Rectal smooth muscle tissue (tissue), 1 donor: Measurements from ENCODE around the gene ACTR3C.
"Not testable (repeated sequence)": the region's sequence is repeated elsewhere in the genome, so short reads cannot be mapped to it uniquely, and the experiment has no call there.

Experiments used
- H3K27ac ChIP-seq: one replicate; pipeline ENCODE4 v1.7.0; 2013; ENCODE audit warnings: low read depth, low read length, inconsistent platforms
- H3K27me3 ChIP-seq: one replicate; pipeline ENCODE4 v1.7.0; 2013; ENCODE audit warnings: low read length; ENCODE audit not compliant: control insufficient read depth, insufficient read depth
- H3K36me3 ChIP-seq: one replicate; pipeline ENCODE4 v1.7.0; 2013; ENCODE audit warnings: low read length; ENCODE audit not compliant: control insufficient read depth, insufficient read depth
- H3K4me1 ChIP-seq: one replicate; pipeline ENCODE4 v1.7.0; 2013; ENCODE audit warnings: low read length; ENCODE audit not compliant: control insufficient read depth, insufficient read depth
- H3K4me3 ChIP-seq: one replicate; pipeline ENCODE4 v1.7.0; 2013; ENCODE audit warnings: low read length
- H3K9ac ChIP-seq: one replicate; pipeline ENCODE4 v1.7.0; 2013; ENCODE audit warnings: low read length

The ACTR3C gene

DNA sequence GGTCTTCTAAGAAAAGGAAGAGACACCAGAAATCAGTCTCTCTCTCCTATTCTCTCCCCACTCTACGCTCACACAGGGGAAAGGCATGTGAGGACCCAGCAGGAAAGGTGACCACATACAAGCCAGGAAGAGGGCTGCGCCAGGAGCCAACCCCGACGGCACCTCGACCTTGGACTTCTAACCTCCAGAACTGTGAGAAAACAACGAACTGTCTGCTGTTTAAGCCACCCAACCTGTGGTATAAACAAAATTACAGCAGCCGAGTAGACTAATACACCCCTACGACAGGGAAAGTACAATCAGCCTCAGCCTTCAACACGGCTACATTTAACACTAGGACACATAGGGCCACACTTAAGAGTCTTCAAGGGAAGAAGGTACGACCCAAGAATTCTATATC lies 26.5 kb downstream of the ACTR3C start:
- not testable (repeated sequence) for H3K27ac ChIP-seq, H3K27me3 ChIP-seq, H3K9ac ChIP-seq, H3K4me1 ChIP-seq, H3K4me3 ChIP-seq, H3K36me3 ChIP-seq

DNA sequence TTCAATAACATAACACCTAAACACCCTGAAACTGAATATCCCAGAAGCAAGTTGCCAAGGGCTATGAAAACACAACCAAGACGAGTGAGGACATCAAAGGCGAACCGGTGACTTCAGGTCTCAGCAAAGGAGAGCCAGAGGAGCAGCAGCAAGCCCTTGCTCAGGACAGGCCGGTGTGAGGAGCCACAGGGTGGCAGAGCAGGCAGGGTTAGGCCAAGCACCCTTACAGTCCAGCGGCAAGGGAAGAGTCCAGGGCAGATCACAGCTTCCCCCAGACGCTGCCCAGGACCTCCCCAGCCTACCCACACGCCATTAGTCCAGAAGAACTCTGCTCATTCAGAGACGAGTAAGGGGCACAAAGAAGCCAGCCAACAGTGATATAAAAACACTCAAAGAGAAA lies 27.7 kb downstream of the ACTR3C start:
- H3K36me3 ChIP-seq, H3K9ac ChIP-seq, H3K4me3 ChIP-seq, H3K4me1 ChIP-seq, H3K27ac ChIP-seq, H3K27me3 ChIP-seq: not testable (repeated sequence)

DNA sequence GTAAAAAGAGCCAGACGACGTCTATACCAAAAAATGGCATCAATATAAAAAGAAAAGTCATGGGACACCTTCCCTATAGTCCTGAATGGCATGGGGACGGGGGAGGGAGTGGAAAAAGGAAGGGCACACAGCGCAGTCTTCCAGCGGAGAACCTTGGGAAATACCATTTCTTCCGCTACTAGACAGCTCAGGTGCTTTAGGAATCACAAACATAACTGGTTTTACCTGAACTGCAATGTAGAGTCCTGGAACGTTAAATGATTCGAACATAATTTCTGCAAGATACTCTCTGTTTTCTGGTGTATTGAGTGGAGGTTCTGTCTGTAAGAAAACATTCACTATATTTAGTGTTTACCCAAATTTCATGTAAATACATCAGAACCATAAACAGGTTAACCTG lies 28.3 kb downstream of the ACTR3C start:
- H3K9ac ChIP-seq, H3K36me3 ChIP-seq, H3K27ac ChIP-seq, H3K27me3 ChIP-seq, H3K4me1 ChIP-seq, H3K4me3 ChIP-seq: not testable (repeated sequence)

DNA sequence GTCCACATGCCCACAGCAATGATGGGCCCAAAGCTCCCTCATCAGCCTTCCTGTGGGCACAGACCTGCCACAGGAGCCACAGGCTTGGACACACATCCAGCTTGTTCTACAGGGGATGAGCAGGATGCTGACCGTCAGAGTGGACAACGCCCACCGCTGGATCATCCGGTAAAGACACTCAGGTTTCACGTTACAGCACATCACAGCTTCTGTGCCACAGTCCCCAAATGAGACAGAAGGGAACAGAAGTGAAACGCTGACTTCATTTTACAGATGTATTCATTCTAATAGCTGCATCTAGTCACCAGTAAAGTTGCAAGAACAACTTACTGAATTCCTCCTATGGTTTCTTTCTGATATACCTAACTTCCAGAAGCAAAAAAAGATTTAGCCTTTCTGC lies 33.0 kb downstream of the ACTR3C start:
- not testable (repeated sequence) for H3K4me1 ChIP-seq, H3K27ac ChIP-seq, H3K9ac ChIP-seq, H3K36me3 ChIP-seq, H3K27me3 ChIP-seq, H3K4me3 ChIP-seq

DNA sequence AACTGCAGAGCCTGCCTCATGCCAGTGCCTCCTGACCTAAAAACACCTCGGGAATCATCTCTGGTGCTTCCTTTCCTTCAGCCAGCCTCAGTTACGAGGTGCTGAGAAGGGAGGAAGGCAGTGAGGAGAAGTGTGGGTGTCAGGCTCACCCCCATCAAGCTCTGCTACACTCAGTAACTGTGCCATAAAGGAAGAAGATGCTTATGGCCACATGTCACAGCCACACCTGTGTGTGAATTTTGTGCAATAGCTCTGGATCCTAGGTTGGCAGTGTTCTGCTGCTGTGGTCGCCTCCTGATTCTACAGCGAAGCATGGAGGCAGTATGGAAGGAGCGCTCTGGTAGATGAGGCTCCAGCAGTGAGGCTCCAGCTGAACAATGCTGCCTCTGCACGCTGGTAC lies 34.5 kb downstream of the ACTR3C start:
- not testable (repeated sequence) for H3K4me3 ChIP-seq, H3K27ac ChIP-seq, H3K36me3 ChIP-seq, H3K27me3 ChIP-seq, H3K4me1 ChIP-seq, H3K9ac ChIP-seq

DNA sequence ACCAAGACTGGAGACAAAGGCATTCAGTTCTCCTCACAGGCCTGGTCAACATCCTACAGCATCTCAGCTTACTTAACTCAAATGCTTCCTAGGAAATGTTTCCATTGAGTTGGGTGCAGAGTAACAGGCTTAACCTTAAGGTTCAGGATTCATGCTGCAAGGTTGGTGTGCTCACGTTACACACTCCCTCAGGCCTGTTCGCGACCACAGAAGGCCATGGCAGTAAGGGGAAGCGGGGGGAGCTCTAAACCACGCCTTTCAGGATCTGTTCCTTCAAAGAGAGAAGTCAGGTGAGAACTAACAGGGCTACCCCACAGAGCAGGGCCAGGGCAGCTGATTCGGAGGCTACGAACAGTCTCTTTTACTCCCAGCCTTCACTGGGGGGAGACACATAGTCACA lies 35.5 kb downstream of the ACTR3C start:
- not testable (repeated sequence) for H3K4me1 ChIP-seq, H3K36me3 ChIP-seq, H3K27me3 ChIP-seq, H3K9ac ChIP-seq, H3K4me3 ChIP-seq, H3K27ac ChIP-seq

DNA sequence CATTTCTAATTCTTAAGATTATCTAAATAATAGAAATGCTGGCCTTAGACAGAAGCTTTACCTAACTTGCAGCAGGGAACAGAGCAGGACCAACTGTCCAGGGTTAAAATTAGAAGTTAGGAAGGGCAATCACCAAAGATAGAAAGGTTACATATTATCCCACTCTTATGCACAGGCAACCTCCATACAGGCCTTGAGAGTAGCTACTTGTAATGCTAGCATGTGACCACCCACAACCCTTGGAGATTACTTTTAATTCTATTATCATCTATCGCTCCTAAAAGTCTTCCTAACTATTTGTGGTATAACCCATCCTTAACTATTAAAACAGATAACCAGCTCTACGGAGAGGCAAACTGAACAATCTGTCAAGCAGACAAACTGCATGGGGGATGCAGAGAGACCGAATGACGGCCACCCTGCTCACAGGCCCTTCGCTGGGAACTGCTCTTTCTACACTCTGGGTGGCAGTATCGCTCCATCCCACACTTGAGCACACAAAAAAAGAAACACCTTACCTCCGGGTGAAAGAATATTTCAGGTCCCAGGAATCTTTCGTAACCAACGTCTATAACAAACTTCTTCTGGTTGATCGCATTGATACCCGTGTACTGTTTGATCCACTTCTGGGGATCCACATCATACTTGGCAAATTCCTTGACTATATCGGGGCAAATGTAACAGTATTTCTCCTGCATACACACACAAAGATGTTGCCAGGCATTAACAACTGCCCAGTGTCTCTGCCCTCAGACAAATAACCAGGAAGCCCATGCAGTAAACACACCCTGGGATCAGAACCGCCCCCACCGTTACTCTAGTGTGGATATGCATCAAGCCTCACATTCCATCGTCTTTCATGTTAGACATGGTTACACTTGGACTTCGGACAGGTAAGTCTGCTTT lies 37.2 kb downstream of the ACTR3C start:
- H3K27ac ChIP-seq, H3K4me3 ChIP-seq, H3K9ac ChIP-seq, H3K4me1 ChIP-seq, H3K27me3 ChIP-seq, H3K36me3 ChIP-seq: not testable (repeated sequence)

DNA sequence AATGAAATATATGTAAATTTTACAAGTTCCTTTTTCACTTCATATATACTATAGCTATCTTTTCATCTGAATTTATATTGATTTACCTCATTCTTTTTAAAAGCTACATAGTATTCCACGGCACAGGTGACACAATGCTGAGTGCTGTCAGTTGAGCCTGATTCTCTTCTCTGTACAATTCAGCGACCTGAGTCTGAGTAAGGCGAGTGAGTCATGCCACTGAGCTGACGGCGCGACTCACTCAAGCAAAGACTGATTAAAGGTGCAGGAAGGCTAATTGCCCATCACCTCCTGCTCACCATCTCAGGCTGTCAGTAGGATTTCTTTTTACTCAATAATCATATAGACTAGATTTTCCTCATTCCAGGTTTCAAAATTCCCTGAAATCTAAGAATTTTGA lies 39.7 kb downstream of the ACTR3C start:
- not testable (repeated sequence) for H3K4me1 ChIP-seq, H3K4me3 ChIP-seq, H3K9ac ChIP-seq, H3K27ac ChIP-seq, H3K27me3 ChIP-seq, H3K36me3 ChIP-seq

DNA sequence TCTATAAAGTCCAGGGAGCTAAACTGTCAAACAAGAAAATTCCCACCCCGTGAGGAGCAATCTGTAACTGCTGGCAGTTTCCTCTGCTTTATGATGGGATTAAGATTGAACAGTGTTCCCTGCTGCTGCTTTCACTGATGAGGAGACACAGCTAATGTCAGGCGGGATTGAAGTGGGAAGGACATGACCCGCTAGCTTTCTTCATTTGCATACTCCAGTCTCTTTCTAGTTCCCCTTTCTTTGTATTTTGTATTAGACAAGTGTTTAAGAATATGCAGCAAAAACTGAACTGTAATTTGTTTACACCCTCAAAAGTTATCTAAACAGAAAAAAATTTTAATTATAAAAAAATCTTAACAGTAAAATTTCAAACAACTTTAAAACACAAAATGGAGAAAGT lies 40.2 kb downstream of the ACTR3C start:
- not testable (repeated sequence) for H3K27me3 ChIP-seq, H3K36me3 ChIP-seq, H3K4me1 ChIP-seq, H3K4me3 ChIP-seq, H3K9ac ChIP-seq, H3K27ac ChIP-seq

DNA sequence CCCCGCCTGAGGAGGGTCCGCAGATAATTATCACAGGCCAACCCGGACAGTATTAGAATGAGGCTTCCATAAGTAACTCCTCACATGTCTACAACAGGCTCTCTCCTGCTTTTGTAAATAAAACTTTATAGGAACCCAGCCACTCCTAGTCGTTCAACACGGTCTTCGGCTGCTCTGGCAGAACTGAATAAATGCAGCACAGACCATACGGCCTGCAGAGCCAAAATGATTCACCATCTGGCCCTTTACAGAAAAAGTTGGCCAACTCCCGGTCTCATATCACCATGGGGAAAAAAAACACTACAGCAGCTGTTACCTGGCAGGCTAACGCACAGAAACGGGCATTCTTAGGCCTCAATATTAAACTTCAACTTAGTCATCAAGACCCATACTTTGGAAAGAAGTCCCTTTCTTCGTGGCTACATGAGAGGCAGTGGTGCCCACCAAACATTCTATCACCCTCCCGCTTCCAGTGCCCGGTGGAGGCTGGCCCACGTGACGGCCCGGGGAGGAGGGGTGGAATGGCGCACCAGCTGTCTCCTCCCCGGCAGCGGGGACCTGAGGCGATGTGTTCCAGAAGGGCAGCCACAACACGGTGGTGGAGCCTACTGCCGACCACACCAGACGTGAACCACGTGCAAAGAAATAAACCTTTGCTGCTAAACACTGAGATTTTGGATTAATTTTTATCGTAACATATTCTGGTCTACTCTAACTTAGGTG lies 41.5 kb downstream of the ACTR3C start:
- H3K27me3 ChIP-seq, H3K27ac ChIP-seq, H3K4me1 ChIP-seq, H3K4me3 ChIP-seq, H3K9ac ChIP-seq, H3K36me3 ChIP-seq: not testable (repeated sequence)

DNA sequence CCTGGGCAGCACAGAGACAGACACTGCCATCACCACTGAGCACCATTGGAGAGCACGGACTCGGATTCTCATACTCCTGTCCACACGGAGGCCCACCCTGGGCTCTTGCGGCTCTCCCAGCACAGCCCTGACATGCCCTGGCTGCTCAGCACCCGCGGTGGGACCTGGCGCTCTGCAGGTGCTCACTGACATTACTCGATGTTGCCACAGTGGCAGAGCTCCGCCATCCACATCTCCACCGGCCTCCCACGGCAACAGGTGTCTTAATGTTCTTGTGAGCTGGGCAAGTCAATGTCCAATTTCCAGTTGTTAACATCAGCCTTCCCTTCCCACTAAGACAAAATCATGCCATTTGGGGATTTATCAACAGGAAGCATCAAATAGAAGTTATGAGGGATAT lies 45.0 kb downstream of the ACTR3C start:
- H3K9ac ChIP-seq, H3K27ac ChIP-seq, H3K36me3 ChIP-seq, H3K27me3 ChIP-seq, H3K4me1 ChIP-seq, H3K4me3 ChIP-seq: not testable (repeated sequence)

DNA sequence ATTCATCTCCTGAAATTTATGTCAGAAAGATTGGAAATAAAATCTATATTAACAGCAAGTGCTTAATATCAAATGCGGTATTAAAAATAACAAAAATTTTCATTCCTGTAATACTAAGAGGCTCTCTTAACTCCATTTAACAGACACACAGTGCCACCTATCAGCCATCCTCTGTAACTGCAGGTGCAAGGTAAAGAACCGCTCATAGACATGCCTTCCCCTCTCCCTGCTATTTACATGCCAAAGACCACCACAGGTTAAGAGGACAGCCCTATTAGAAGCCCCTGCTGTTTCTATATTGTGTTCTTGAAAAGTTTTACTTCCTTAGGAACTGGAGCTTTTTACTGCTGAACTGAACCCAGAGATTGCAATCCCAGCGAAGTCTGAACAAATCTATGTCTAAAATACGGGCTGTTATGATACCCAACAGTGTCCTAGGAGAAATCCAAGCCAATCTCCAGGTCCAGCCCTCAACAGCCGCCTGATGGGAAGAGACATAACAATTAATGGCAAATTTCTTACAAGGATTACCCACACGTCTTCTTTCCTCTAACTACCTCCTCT lies 47.1 kb downstream of the ACTR3C start:
- H3K9ac ChIP-seq, H3K36me3 ChIP-seq, H3K4me3 ChIP-seq, H3K27ac ChIP-seq, H3K27me3 ChIP-seq, H3K4me1 ChIP-seq: not testable (repeated sequence)

DNA sequence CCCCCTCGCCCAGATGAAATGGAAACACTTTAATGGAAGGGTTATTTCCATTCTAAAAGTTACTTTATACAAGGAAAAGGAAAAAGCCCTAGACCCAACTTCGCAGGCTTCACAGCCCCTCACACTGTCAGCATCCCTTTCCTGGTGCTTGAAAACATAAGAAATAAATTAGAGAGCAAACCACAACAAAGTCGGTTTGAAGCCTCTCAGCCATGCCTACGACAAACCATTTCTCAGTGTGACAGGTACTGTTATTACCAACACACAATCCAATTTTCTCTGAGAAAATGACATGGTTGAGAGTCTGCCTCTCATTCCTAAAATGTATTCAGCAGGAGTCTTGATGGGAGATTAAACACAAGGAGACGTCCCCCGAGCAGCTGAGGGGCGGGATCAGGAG lies 51.4 kb downstream of the ACTR3C start:
- not testable (repeated sequence) for H3K36me3 ChIP-seq, H3K27me3 ChIP-seq, H3K4me1 ChIP-seq, H3K4me3 ChIP-seq, H3K9ac ChIP-seq, H3K27ac ChIP-seq
